HG03520 (cell line): ENCODE data around the gene ANKS6.

ENCODE experiments used
- ATAC-seq: cut with Tn5 transposase; IDR thresholded peaks from one replicate; pipeline ENCODE4 v1.9.1; 2021; ENCODE audit warnings: mild to moderate bottlenecking, moderate library complexity; ENCODE audit not compliant: unreplicated experiment

The ANKS6 gene

GRCh38 chr9:98740226-98740881 lies 56.0 kb downstream of the ANKS6 start:
- ATAC-seq: no peak

GRCh38 chr9:98738741-98739140 lies 57.6 kb downstream of the ANKS6 start:
- ATAC-seq: no peak

DNA sequence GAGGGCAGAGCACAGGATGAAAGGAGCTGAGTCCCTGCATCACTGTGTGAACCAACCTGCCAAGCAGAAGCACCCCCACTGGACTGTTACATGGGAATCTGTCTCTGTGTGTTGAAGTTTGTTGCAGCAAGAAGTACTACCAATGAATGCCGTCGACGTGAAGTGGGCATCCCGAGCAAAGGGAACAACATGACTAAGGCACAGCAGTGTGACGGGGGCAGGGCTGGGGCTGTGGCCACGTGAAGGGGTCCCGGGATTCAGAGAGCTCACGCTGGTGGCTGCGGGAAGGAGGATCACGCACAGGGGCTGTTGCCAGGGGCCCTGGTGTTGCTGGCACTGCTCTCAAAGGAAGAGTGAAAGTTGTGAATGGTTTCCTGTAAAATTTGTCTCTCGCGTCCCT lies 60.1 kb downstream of the ANKS6 start:
- ATAC-seq: no peak

- no peak for ATAC-seq
These were observed 63.6 kb downstream of the ANKS6 start for GRCh38 chr9:98732801-98733200.

DNA sequence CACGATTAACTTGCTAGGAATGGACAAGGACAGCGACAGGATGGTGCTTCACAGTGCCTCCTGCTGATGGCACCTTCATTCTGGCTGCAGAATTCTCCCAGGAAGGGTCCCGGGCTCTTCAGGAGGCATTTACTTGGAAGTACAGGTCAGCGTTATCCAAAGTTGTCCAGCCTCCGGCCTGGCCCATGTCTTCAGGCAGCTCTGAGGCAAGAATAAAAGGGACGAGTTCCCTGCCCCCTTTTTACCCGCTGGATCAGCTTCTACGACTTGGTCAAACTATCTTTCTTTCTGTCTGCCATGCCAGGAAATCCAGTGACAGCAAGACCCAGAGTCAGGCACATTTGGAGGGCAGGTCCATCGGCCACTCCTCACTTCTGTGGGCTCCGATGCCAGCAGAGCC lies 64.3 kb downstream of the ANKS6 start:
- ATAC-seq: no peak

- ATAC-seq: no peak
These were observed 65.5 kb downstream of the ANKS6 start for GRCh38 chr9:98730871-98731270.

- no peak for ATAC-seq
These were observed 67.9 kb downstream of the ANKS6 start for GRCh38 chr9:98728500-98728899.

GRCh38 chr9:98727428-98727827 lies 68.9 kb downstream of the ANKS6 start:
- no peak for ATAC-seq

DNA sequence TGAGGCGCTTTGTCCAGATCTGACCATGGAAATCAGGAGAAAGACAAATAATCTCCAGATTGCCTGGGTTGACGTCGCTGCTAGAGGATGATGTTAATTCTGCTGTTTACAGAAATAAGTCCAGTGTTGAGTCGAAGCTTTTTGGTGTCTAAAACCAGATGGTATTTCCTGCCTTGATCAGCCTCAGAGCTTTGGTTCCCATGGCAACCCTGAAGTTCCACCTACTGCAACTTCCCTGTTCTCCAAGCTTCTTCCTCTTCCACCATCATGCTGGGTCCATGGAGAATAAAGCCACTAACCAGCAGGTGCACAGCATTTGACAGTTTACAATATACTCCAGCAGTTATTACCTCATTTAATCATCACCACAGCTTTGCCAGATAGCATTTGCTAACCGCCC lies 69.6 kb downstream of the ANKS6 start:
- ATAC-seq: no peak

- no peak for ATAC-seq
These were observed 71.4 kb downstream of the ANKS6 start for GRCh38 chr9:98724810-98725530.

DNA sequence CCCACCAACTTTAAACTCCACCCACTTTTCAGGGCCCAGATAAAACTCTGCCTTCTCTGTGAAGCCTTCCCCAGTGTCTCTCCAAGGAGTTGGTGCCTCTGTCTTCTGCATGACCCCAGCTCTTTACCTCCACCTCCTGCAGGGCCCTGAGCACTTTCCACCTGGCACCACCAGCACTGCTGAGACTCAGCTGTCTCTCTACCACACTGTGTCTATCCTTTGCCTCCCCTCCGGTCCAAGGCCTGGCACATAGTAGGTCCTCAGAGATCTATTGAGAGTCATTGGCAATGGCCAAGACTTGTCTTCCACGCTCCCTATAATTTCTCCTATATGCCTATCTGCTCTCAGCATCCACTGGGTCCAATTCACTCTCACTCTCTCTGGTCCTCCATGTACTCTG lies 74.7 kb downstream of the ANKS6 start:
- no peak for ATAC-seq

GRCh38 chr9:98720402-98720801 lies 76.0 kb downstream of the ANKS6 start:
- ATAC-seq: no peak

- no peak for ATAC-seq
These were observed 77.3 kb downstream of the ANKS6 start for GRCh38 chr9:98719055-98719454.

DNA sequence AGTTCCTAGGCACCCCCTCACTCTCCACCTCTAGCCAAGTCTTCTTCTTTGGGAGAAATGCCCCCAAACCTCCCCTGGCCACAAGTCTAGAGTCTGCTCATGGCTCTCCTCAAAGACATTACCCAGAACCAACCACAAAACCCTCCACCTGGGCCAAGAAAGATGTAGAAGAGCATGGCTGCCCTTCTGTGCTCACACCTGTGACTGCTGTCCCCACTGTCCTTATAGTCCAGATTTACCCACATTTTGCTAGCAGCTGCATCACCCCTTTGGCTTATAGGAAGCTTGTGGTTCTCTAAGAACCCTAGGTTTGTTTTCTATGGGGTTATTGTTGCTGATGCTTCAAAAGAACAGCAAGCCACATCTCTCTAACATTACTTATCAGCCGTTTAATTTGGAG lies 81.5 kb downstream of the ANKS6 start:
- no peak for ATAC-seq

- no peak for ATAC-seq
These were observed 83.4 kb downstream of the ANKS6 start for GRCh38 chr9:98712987-98713386.

- no peak for ATAC-seq
These were observed 86.1 kb downstream of the ANKS6 start for GRCh38 chr9:98709968-98710965.

- no peak for ATAC-seq
These were observed 87.1 kb downstream of the ANKS6 start, which contains the start of gene GABBR2 for GRCh38 chr9:98708933-98709911. Gene GABBR2 (minus strand): TSS chr9:98708935. CDS start chr9:98708737, 198 bp downstream.

- no peak for ATAC-seq
These were observed 88.0 kb downstream of the ANKS6 start for GRCh38 chr9:98708103-98708932.
